GM23338 (cell line): Measurements from ENCODE around the gene DCN. TPM values are rescaled to one million over a fixed set of nuclear protein-coding genes. Genes with fewer than 3 reads are reported as not detected.
A peak's percentile ranks its signal among the peaks of the same experiment; 100 is the strongest.

Experiments used
- ATAC-seq: fragments of 200-7000 bp; cut with Tn5 transposase; 3 replicates; pipeline ENCODE4 v1.9.1; 2020
- DNase-seq: peaks from one replicate; pipeline ENCODE4 v3.0.0-alpha.2; 2015; ENCODE audit warnings: low spot score
- H2AFZ ChIP-seq: fragments of 200-600 bp; sonication (generic); 2 replicates; pipeline ENCODE4 v1.8.0; 2016; ENCODE audit warnings: antibody characterized with exemption, mild to moderate bottlenecking, moderate library complexity
- H3F3A ChIP-seq: fragments of 200-600 bp; sonication (generic); replicated peaks from 2 replicates; pipeline ENCODE4 v1.8.0; 2017; ENCODE audit warnings: antibody characterized with exemption, mixed run types, low read depth
- H3K27ac ChIP-seq: fragments of 200-600 bp; sonication (generic); 2 replicates; pipeline ENCODE4 v1.6.1; 2016; ENCODE audit warnings: low read depth
- H3K27me3 ChIP-seq: fragments of 200-600 bp; sonication (generic); 2 replicates; pipeline ENCODE4 v1.8.0; 2016; ENCODE audit warnings: mild to moderate bottlenecking, mixed run types, moderate library complexity; ENCODE audit not compliant: insufficient read depth
- H3K36me3 ChIP-seq: fragments of 200-600 bp; sonication (generic); 2 replicates; pipeline ENCODE4 v1.8.0; 2016; ENCODE audit warnings: mild to moderate bottlenecking; ENCODE audit not compliant: insufficient read depth
- H3K4me1 ChIP-seq: fragments of 200-600 bp; sonication (generic); 2 replicates; pipeline ENCODE4 v1.8.0; 2016; ENCODE audit warnings: mild to moderate bottlenecking, moderate library complexity; ENCODE audit not compliant: insufficient read depth
- H3K4me2 ChIP-seq: fragments of 200-600 bp; sonication (generic); 2 replicates; pipeline ENCODE4 v1.7.1; 2017; ENCODE audit warnings: mixed run types
- H3K4me3 ChIP-seq: fragments of 200-600 bp; sonication (generic); 2 replicates; pipeline ENCODE4 v1.6.1; 2016; ENCODE audit warnings: mixed run types
- H3K79me2 ChIP-seq: fragments of 200-600 bp; sonication (generic); replicated peaks from 2 replicates; pipeline ENCODE4 v1.8.0; 2017; ENCODE audit warnings: mild to moderate bottlenecking; ENCODE audit not compliant: insufficient read depth
- H3K9me2 ChIP-seq: fragments of 200-600 bp; sonication (generic); 2 replicates; pipeline ENCODE4 v1.8.0; 2017; ENCODE audit not compliant: insufficient read depth
- H4K20me1 ChIP-seq: fragments of 200-600 bp; sonication (generic); replicated peaks from 2 replicates; pipeline ENCODE4 v1.8.0; 2017; ENCODE audit warnings: mild to moderate bottlenecking; ENCODE audit not compliant: insufficient read depth
- H3K27ac Mint-ChIP-seq: 2 replicates; pipeline ENCODE4 v1.8.0; 2020; ENCODE audit warnings: inconsistent platforms, mild to moderate bottlenecking, moderate library complexity, mixed read lengths
- H3K27me3 Mint-ChIP-seq: 3 replicates; pipeline ENCODE4 v1.8.0; 2022; ENCODE audit warnings: low read depth, mild to moderate bottlenecking, moderate library complexity, mixed read lengths, inconsistent platforms; ENCODE audit not compliant: insufficient read depth, poor library complexity
- H3K36me3 Mint-ChIP-seq: 3 replicates; pipeline ENCODE4 v1.8.0; 2021; ENCODE audit warnings: low read depth, mild to moderate bottlenecking, inconsistent platforms, moderate library complexity, mixed read lengths
- H3K4me1 Mint-ChIP-seq: 3 replicates; pipeline ENCODE4 v1.8.0; 2020; ENCODE audit warnings: mild to moderate bottlenecking, inconsistent platforms, mixed read lengths
- H3K4me3 Mint-ChIP-seq: 3 replicates; pipeline ENCODE4 v1.8.0; 2021; ENCODE audit warnings: moderate library complexity, mild to moderate bottlenecking, inconsistent platforms, mixed read lengths
- H3K9me3 Mint-ChIP-seq: 3 replicates; pipeline ENCODE4 v1.8.0; 2020; ENCODE audit warnings: moderate library complexity, mild to moderate bottlenecking, inconsistent platforms, mixed read lengths
- CREB1 ChIP-seq: fragments of 250-450 bp; sonication (Bioruptor Pico); IDR thresholded peaks from 2 replicates; pipeline ENCODE4 v1.5.0; 2020; ENCODE audit warnings: low read depth, mild to moderate bottlenecking, moderate library complexity
- EZH2 ChIP-seq: fragments of 200-600 bp; sonication (generic); IDR thresholded peaks from one replicate; pipeline ENCODE4 v1.8.0; 2017; ENCODE audit warnings: antibody characterized with exemption, mild to moderate bottlenecking, low read depth; ENCODE audit not compliant: unreplicated experiment
- JUNB ChIP-seq: IDR thresholded peaks from one replicate; pipeline ENCODE4 v1.6.1; 2016; ENCODE audit warnings: antibody characterized with exemption; ENCODE audit not compliant: unreplicated experiment
- NANOG ChIP-seq: IDR thresholded peaks from 2 replicates; pipeline ENCODE4 v1.6.1; 2016; ENCODE audit warnings: antibody characterized with exemption, borderline replicate concordance
- STAT1 ChIP-seq: IDR thresholded peaks from one replicate; pipeline ENCODE4 v1.6.1; 2016; ENCODE audit warnings: antibody characterized with exemption; ENCODE audit not compliant: unreplicated experiment
- ZNF462 ChIP-seq: fragments of 250-450 bp; sonication (Bioruptor Pico); IDR thresholded peaks from 2 replicates; pipeline ENCODE4 v1.5.0; 2020; ENCODE audit warnings: mild to moderate bottlenecking, moderate library complexity
- polyA plus RNA-seq: library from polyadenylated mRNA; unstranded; fragments of >200 nt; fragmentation: Nextera tagmentation; extraction: Ambion mirVana; gene quantifications from 2 replicates; pipeline ENCODE4 v1.2.1, GENCODE V29; 2016
- total RNA-seq: library from RNA; depleted of rRNA; stranded (reverse); fragments of >200 nt; shearing (Covaris generic); gene quantifications from 2 replicates; pipeline ENCODE4 v1.2.3, GENCODE V29; 2014

DCN gene
- total and polyA plus RNA-seq, 2 experiments from 2014 or later: not detected

- no peak overlapping the region for H3K27ac Mint-ChIP-seq
- Histone ChIP-seq H3K9me2 (no peaks in the 10 kb centered on the region), H3K27ac (no peak overlapping the region), H3K36me3 (no peaks in the 10 kb centered on the region), H3K79me2 (no peaks in the 10 kb centered on the region), H2AFZ (no peak overlapping the region), H3K4me2 (no peak overlapping the region), H3K4me3 (no peak overlapping the region), H3K27me3 (no peaks in the 10 kb centered on the region), H3K4me1 (no peaks in the 10 kb centered on the region), H4K20me1 (no peaks in the 10 kb centered on the region), H3F3A (no peaks in the 10 kb centered on the region)
- no peak overlapping the region for H3K4me3 Mint-ChIP-seq
- TF ChIP-seq NANOG (no peak), STAT1 (no peak), EZH2 (no peak), ZNF462 (CRISPR knock-in tag) (no peak), JUNB (no peak)
- H3K27me3 Mint-ChIP-seq: no peaks in the 10 kb centered on the region
- H3K9me3 Mint-ChIP-seq: no peaks in the 10 kb centered on the region
- peaks cover 4% of the 10 kb centered on the region; the same call in 2 of the 3 replicates for H3K4me1 Mint-ChIP-seq
- H3K36me3 Mint-ChIP-seq: no peaks in the 10 kb centered on the region
- no peak for ATAC-seq
- DNase-seq: no peak
Observed at GRCh38 chr12:91139286-91139685, 43.3 kb downstream of the DCN start.

GRCh38 chr12:91138337-91138920 lies 44.2 kb downstream of the DCN start:
- H3K36me3 ChIP-seq: no peaks in the 10 kb centered on the region
- Mint-ChIP-seq H3K9me3 (no peaks in the 10 kb centered on the region), H3K27me3 (no peaks in the 10 kb centered on the region), H3K4me1 (peaks cover 4% of the 10 kb centered on the region; the same call in 2 of the 3 replicates), H3K36me3 (no peaks in the 10 kb centered on the region), H3K4me3 (no peak overlapping the region), H3K27ac (no peak overlapping the region)
- no peaks in the 10 kb centered on the region for H3K9me2 ChIP-seq
- ATAC-seq (peak; percentile 60), DNase-seq (peak; percentile 3)
- no peaks in the 10 kb centered on the region for H3K79me2 ChIP-seq
- peak overlapping the region; percentile 77; the same call in 1 of the 2 replicates for H2AFZ ChIP-seq
- H3K4me1 ChIP-seq: no peaks in the 10 kb centered on the region
- no peaks in the 10 kb centered on the region for H4K20me1 ChIP-seq
- H3K27me3 ChIP-seq: no peaks in the 10 kb centered on the region
- H3K4me2 ChIP-seq: no peak overlapping the region
- no peak overlapping the region for H3K4me3 ChIP-seq
- H3K27ac ChIP-seq: no peak overlapping the region
- no peaks in the 10 kb centered on the region for H3F3A ChIP-seq
- no peak for TF ChIP-seq ZNF462 (CRISPR knock-in tag)
- TF ChIP-seq STAT1: no peak
- no peak for TF ChIP-seq CREB1 (CRISPR knock-in tag)
